Prostate gland (tissue), 2 donors: Measurements from ENCODE around the gene B4GAT1.

Source experiments
- POLR2A ChIP-seq: fragments of 450-650 bp; IDR thresholded peaks from one replicate; pipeline ENCODE4 v1.6.1; 2016; ENCODE audit warnings: antibody characterized with exemption, mild to moderate bottlenecking
- TF ChIP-seq, protein P1 (sequence below), 4 experiments: fragments of 200-600 bp in 2 of 4; fragments of 450-650 bp in 2 of 4; sonication (generic) in 2 of 4; IDR thresholded peaks; 1 replicate in 3 of 4; 2 replicates in 1 of 4; pipeline ENCODE4 v1.5.1; 2016 to 2019; ENCODE audit warnings: antibody characterized with exemption in 4 of 4, mild to moderate bottlenecking in 2 of 4, moderate library complexity in 2 of 4

DNA sequence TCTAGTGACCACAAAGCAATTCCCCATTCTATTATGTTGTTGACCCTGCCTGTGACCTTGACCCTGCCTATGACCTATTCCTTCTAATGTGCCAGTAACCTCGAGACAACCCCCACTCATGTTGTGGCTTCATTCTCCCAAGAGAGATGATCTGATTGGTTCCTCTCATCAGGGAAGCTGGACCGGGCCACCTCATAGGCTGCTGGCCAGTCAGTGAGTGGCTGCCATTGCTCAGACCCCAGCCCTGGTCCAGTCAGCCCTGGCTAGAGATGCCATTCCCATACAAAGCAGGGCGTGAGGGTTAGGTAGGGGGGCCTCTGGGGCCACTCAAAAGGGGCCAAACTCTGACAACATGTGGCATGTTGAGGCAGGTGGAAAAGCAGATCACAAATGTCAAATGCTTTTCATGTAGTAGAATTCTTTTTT lies 12.2 kb upstream of the B4GAT1 start:
- TF ChIP-seq, protein P1, sequence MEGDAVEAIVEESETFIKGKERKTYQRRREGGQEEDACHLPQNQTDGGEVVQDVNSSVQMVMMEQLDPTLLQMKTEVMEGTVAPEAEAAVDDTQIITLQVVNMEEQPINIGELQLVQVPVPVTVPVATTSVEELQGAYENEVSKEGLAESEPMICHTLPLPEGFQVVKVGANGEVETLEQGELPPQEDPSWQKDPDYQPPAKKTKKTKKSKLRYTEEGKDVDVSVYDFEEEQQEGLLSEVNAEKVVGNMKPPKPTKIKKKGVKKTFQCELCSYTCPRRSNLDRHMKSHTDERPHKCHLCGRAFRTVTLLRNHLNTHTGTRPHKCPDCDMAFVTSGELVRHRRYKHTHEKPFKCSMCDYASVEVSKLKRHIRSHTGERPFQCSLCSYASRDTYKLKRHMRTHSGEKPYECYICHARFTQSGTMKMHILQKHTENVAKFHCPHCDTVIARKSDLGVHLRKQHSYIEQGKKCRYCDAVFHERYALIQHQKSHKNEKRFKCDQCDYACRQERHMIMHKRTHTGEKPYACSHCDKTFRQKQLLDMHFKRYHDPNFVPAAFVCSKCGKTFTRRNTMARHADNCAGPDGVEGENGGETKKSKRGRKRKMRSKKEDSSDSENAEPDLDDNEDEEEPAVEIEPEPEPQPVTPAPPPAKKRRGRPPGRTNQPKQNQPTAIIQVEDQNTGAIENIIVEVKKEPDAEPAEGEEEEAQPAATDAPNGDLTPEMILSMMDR (IDR thresholded peaks at IDR 0.05): no peak
- TF ChIP-seq POLR2A: no peak
